Panc1 (cell line): ENCODE measurements around the gene WNT9A.

Experiments
- POLR2AphosphoS5 ChIP-seq: IDR thresholded peaks from 2 replicates; pipeline ENCODE4 v1.6.1; 2012; ENCODE audit warnings: mild to moderate bottlenecking, low read depth, low read length, moderate library complexity
- TCF7L2 ChIP-seq: IDR thresholded peaks from 2 replicates; pipeline ENCODE4 v1.6.1; 2011; ENCODE audit warnings: mild to moderate bottlenecking, low read depth, low read length, inconsistent platforms
- TF ChIP-seq, protein P1 (sequence below): fragments of 450-650 bp; IDR thresholded peaks from 2 replicates; pipeline ENCODE4 v1.5.1; 2017; ENCODE audit warnings: mild to moderate bottlenecking
- TF ChIP-seq, protein P2 (sequence below), 2 experiments: IDR thresholded peaks; 2 replicates each; pipeline ENCODE4 v1.6.1; 2011 to 2012; ENCODE audit warnings: low read depth in 2 of 2, control low read depth in 1 of 2, low read length in 1 of 2, mild to moderate bottlenecking in 1 of 2, moderate library complexity in 1 of 2; ENCODE audit not compliant: insufficient read depth in 1 of 2

DNA sequence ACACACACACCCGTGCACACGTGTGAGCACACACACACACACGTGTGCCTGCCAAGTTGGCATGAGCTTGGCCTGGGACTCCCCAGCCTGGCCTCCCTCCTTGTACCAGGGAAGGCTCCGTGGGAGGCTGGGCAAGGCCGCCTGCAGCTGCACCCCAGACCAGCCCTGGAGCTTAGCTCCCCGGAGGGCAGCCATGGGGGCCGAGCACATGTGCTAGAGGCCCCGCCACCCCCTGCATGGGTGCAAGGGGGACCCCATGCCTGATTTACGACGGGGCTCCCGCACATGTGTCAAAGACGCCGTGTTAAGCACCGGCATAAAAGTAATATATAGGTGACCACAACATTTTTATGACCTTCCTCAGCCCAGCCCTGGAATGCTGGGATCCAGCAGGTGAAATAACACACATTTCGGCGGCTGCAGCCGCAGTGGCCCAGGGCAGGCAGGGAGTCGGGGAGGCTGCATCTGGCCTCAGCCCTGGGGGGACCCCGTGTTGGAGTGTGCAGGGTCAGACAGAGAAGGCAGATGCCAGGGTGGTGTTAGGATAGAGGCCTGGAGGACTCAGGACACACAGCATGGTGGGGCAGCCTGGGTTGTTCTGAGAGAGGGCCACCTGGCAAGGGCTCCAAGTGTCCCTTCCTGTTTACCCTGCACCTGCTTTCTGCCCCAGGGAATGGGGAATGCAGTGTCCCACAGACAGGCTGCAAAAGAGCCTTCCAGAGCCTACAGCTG lies 56.3 kb downstream of the WNT9A start:
- TF ChIP-seq TCF7L2 (no peak), POLR2AphosphoS5 (no peak)
- TF ChIP-seq, protein P1, sequence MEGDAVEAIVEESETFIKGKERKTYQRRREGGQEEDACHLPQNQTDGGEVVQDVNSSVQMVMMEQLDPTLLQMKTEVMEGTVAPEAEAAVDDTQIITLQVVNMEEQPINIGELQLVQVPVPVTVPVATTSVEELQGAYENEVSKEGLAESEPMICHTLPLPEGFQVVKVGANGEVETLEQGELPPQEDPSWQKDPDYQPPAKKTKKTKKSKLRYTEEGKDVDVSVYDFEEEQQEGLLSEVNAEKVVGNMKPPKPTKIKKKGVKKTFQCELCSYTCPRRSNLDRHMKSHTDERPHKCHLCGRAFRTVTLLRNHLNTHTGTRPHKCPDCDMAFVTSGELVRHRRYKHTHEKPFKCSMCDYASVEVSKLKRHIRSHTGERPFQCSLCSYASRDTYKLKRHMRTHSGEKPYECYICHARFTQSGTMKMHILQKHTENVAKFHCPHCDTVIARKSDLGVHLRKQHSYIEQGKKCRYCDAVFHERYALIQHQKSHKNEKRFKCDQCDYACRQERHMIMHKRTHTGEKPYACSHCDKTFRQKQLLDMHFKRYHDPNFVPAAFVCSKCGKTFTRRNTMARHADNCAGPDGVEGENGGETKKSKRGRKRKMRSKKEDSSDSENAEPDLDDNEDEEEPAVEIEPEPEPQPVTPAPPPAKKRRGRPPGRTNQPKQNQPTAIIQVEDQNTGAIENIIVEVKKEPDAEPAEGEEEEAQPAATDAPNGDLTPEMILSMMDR = no peak
- TF ChIP-seq, protein P2, sequence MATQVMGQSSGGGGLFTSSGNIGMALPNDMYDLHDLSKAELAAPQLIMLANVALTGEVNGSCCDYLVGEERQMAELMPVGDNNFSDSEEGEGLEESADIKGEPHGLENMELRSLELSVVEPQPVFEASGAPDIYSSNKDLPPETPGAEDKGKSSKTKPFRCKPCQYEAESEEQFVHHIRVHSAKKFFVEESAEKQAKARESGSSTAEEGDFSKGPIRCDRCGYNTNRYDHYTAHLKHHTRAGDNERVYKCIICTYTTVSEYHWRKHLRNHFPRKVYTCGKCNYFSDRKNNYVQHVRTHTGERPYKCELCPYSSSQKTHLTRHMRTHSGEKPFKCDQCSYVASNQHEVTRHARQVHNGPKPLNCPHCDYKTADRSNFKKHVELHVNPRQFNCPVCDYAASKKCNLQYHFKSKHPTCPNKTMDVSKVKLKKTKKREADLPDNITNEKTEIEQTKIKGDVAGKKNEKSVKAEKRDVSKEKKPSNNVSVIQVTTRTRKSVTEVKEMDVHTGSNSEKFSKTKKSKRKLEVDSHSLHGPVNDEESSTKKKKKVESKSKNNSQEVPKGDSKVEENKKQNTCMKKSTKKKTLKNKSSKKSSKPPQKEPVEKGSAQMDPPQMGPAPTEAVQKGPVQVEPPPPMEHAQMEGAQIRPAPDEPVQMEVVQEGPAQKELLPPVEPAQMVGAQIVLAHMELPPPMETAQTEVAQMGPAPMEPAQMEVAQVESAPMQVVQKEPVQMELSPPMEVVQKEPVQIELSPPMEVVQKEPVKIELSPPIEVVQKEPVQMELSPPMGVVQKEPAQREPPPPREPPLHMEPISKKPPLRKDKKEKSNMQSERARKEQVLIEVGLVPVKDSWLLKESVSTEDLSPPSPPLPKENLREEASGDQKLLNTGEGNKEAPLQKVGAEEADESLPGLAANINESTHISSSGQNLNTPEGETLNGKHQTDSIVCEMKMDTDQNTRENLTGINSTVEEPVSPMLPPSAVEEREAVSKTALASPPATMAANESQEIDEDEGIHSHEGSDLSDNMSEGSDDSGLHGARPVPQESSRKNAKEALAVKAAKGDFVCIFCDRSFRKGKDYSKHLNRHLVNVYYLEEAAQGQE (IDR thresholded peaks at IDR 0.05; ENCODE audit: insufficient read depth in 1 of 2, low read depth in 2 of 2, low read length in 1 of 2) = no peak
